Measurements from ENCODE around the gene SNN. TPM values are rescaled to one million over a fixed set of nuclear protein-coding genes. Genes with fewer than 3 reads are reported as not detected.

SNN gene
- total and polyA plus RNA-seq, 2 of the 8 experiments (the other 6 are each of a cell fraction or from before 2014, with no cell fraction given) = 37.4 to 66.9 TPM

DNA sequence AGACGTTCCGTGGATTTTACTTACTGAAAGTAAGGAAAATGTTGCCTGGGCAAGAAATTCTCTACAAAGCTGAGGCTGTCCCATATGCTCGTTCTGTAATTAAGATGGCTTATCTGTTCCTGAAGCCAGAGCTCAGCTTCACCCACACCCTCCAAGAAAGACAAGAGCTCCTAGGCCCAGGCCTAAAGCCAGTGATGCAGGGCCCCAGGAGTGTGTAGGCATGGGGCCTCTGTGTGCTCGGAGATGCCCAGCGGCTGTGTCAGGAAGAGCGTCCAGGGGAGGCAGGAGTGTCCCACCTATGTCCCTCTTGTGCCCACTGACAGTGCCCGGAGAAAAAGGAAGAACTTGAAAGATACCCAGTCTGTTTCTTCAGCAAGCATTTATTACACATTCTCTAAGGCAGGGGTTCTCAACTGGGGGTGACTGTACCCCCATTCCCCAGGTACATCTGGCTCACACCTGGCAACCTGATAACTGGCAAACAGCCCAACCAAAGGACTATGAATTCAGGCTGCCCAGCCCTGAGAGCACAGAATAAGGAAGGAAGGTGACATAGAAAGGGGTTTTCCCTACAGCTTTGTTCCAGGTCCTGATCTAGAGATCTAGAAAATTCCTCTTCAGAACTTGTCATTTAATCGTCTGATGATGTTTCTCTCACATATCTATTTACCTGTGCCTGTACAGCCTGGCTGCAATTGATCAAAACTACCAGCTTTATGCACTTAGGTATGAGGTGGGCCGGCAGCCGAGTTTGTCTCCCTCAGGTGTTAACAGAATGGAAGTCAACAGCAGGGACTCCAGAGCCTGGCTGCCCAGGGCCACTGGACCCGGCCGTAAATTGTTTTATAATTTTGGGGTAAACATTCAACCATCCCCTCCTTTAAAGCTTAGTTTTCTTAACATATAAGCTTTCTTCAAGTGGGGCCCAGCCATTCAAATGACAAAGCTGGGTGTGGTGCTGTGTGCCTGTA, 12.0 kb downstream of the SNN start (continued):
- TF ChIP-seq ATF2 (IDR thresholded peaks at IDR 0.05; ENCODE audit: low read length) (no peak), POU5F1 (IDR thresholded peaks at IDR 0.05; ENCODE audit: low read depth, low read length) (no peak), EGR1 (IDR thresholded peaks at IDR 0.05; ENCODE audit: borderline replicate concordance, low read depth, low read length) (no peak), SIX5 (IDR thresholded peaks at IDR 0.05; ENCODE audit: low read depth, low read length) (no peak), CHD1 (IDR thresholded peaks at IDR 0.05; ENCODE audit: low read depth, low read length) (no peak), ZNF274 (IDR thresholded peaks at IDR 0.05; ENCODE audit: borderline replicate concordance, extremely low read depth, low read length) (no peak), RFX5 (IDR thresholded peaks at IDR 0.05; ENCODE audit: borderline replicate concordance, low read depth, low read length) (no peak), TAF1 (IDR thresholded peaks at IDR 0.05; ENCODE audit: low read depth, low read length) (no peak), YY1 (IDR thresholded peaks at IDR 0.05; ENCODE audit: low read depth, low read length) (no peak), SP1 (IDR thresholded peaks at IDR 0.05; ENCODE audit: low read depth, low read length) (no peak), FOSL1 (IDR thresholded peaks at IDR 0.05; ENCODE audit: insufficient read depth, low read depth, low read length) (no peak), SRF (IDR thresholded peaks at IDR 0.05; ENCODE audit: low read depth, low read length) (no peak)
